Astrocyte (in vitro differentiated cells and primary cell): ENCODE data around the gene NFIA. TPM values are rescaled to one million over a fixed set of nuclear protein-coding genes. Genes with fewer than 3 reads are reported as not detected.

Source experiments
- DNase-seq: peaks from one replicate; pipeline ENCODE4 v3.0.0-alpha.2; 2010; ENCODE audit warnings: low read depth
- FAIRE-seq: peaks from 2 replicates; lab custom pipeline; 2011; peaks lifted over from hg19 to GRCh38; lab: Jason Lieb, UNC
- H2AFZ ChIP-seq: 2 replicates; pipeline ENCODE4 v1.6.0; 2012; ENCODE audit warnings: low read depth, low read length, inconsistent platforms
- H3K27ac ChIP-seq: 2 replicates; pipeline ENCODE4 v1.5.1; 2011; ENCODE audit warnings: low read depth, low read length, inconsistent platforms
- H3K27me3 ChIP-seq: 2 replicates; pipeline ENCODE4 v1.6.0; 2011; ENCODE audit warnings: low read length, inconsistent platforms; ENCODE audit not compliant: insufficient read depth
- H3K36me3 ChIP-seq: 2 replicates; pipeline ENCODE4 v1.5.1; 2011; ENCODE audit warnings: low read length, inconsistent platforms; ENCODE audit not compliant: insufficient read depth
- H3K4me1 ChIP-seq: 2 replicates; pipeline ENCODE4 v1.5.1; 2011; ENCODE audit warnings: low read length, inconsistent platforms; ENCODE audit not compliant: insufficient read depth
- H3K4me2 ChIP-seq: 2 replicates; pipeline ENCODE4 v1.6.0; 2012; ENCODE audit warnings: low read length, inconsistent platforms
- H3K4me3 ChIP-seq: 2 replicates; pipeline ENCODE4 v1.5.1; 2011; ENCODE audit warnings: low read depth, mild to moderate bottlenecking, low read length, inconsistent platforms; ENCODE audit not compliant: insufficient read depth
- H3K79me2 ChIP-seq: 2 replicates; pipeline ENCODE4 v1.6.0; 2012; ENCODE audit warnings: mild to moderate bottlenecking, low read length, inconsistent platforms; ENCODE audit not compliant: insufficient read depth
- H3K9ac ChIP-seq: 2 replicates; pipeline ENCODE4 v1.6.0; 2012; ENCODE audit warnings: mild to moderate bottlenecking, low read length, inconsistent platforms
- H3K9me3 ChIP-seq: 2 replicates; pipeline ENCODE4 v1.5.1; 2012; ENCODE audit warnings: low read depth, mild to moderate bottlenecking, low read length, inconsistent platforms; ENCODE audit not compliant: insufficient read depth
- H4K20me1 ChIP-seq: 2 replicates; pipeline ENCODE4 v1.6.0; 2012; ENCODE audit warnings: low read length, inconsistent platforms; ENCODE audit not compliant: insufficient read depth
- H3K27ac Mint-ChIP-seq: one replicate; pipeline ENCODE4 v1.8.0; 2021; ENCODE audit warnings: mild to moderate bottlenecking, mixed read lengths; ENCODE audit not compliant: unreplicated experiment
- H3K27me3 Mint-ChIP-seq: one replicate; pipeline ENCODE4 v1.8.0; 2021; ENCODE audit warnings: low read depth, mixed read lengths; ENCODE audit not compliant: unreplicated experiment
- H3K36me3 Mint-ChIP-seq: one replicate; pipeline ENCODE4 v1.8.0; 2021; ENCODE audit warnings: low read depth, mixed read lengths; ENCODE audit not compliant: unreplicated experiment
- H3K4me1 Mint-ChIP-seq: one replicate; pipeline ENCODE4 v1.8.0; 2021; ENCODE audit warnings: low read depth, mixed read lengths; ENCODE audit not compliant: unreplicated experiment
- H3K4me3 Mint-ChIP-seq: one replicate; pipeline ENCODE4 v1.8.0; 2021; ENCODE audit warnings: mild to moderate bottlenecking, moderate library complexity, mixed read lengths; ENCODE audit not compliant: unreplicated experiment
- H3K9me3 Mint-ChIP-seq: one replicate; pipeline ENCODE4 v1.8.0; 2021; ENCODE audit warnings: mild to moderate bottlenecking, mixed read lengths; ENCODE audit not compliant: unreplicated experiment
- CTCF ChIP-seq: IDR thresholded peaks from 2 replicates; pipeline ENCODE4 v1.5.1; 2011; ENCODE audit warnings: low read depth, mild to moderate bottlenecking, inconsistent platforms, low read length, moderate library complexity; ENCODE audit not compliant: insufficient read depth
- EZH2 ChIP-seq: IDR thresholded peaks from 2 replicates; pipeline ENCODE4 v1.6.1; 2012; ENCODE audit warnings: mild to moderate bottlenecking, low read length, inconsistent platforms; ENCODE audit not compliant: insufficient read depth
- total RNA-seq: library from RNA; stranded (reverse); gene quantifications from 2 replicates; pipeline ENCODE4 v1.2.1, GENCODE V29; 2021

The NFIA gene
- total RNA-seq, 1 donor from 2014 or later: 4.6 TPM

- Histone ChIP-seq H3K4me3 (no peak overlapping the region), H3K27ac (no peak overlapping the region), H3K9me3 (no peaks in the 10 kb centered on the region), H3K27me3 (peaks cover 4% of the 10 kb centered on the region), H3K79me2 (no peaks in the 10 kb centered on the region), H3K4me1 (no peaks in the 10 kb centered on the region), H2AFZ (no peak overlapping the region), H3K4me2 (no peak overlapping the region), H4K20me1 (no peaks in the 10 kb centered on the region), H3K36me3 (no peaks in the 10 kb centered on the region), H3K9ac (no peak overlapping the region)
- Mint-ChIP-seq H3K36me3 (no peaks in the 10 kb centered on the region), H3K4me1 (peaks cover 3% of the 10 kb centered on the region), H3K9me3 (peaks cover 1% of the 10 kb centered on the region), H3K27me3 (peaks cover 2% of the 10 kb centered on the region), H3K27ac (no peak overlapping the region), H3K4me3 (no peak overlapping the region)
- FAIRE-seq (no peak), DNase-seq (no peak)
- TF ChIP-seq CTCF (no peak), EZH2 (no peak)
These were observed 187.7 kb downstream of the NFIA start for GRCh38 chr1:61270107-61270506.

GRCh38 chr1:61270761-61271411 is 188.5 kb downstream of the NFIA start:
- H3K4me3 Mint-ChIP-seq: no peak overlapping the region
- no peak for TF ChIP-seq EZH2
- TF ChIP-seq CTCF: no peak
- Histone ChIP-seq H3K4me2 (peak overlapping the region; percentile 21), H3K9me3 (no peaks in the 10 kb centered on the region), H3K79me2 (no peaks in the 10 kb centered on the region), H3K27ac (no peak overlapping the region), H3K4me3 (no peak overlapping the region), H3K4me1 (no peaks in the 10 kb centered on the region), H3K27me3 (peaks cover 2% of the 10 kb centered on the region), H2AFZ (no peak overlapping the region), H4K20me1 (no peaks in the 10 kb centered on the region), H3K36me3 (no peaks in the 10 kb centered on the region), H3K9ac (no peak overlapping the region)
- peaks cover 2% of the 10 kb centered on the region for H3K27me3 Mint-ChIP-seq
- H3K36me3 Mint-ChIP-seq: no peaks in the 10 kb centered on the region
- peak; percentile 17 for FAIRE-seq
- no peak overlapping the region for H3K27ac Mint-ChIP-seq
- peak; percentile 42 for DNase-seq
- H3K9me3 Mint-ChIP-seq: peaks cover 1% of the 10 kb centered on the region
- H3K4me1 Mint-ChIP-seq: peaks cover 3% of the 10 kb centered on the region

GRCh38 chr1:61271412-61271789 is 189.0 kb downstream of the NFIA start:
- Mint-ChIP-seq H3K4me3 (no peak overlapping the region), H3K9me3 (no peaks in the 10 kb centered on the region), H3K36me3 (no peaks in the 10 kb centered on the region), H3K27me3 (peaks cover 2% of the 10 kb centered on the region), H3K27ac (no peak overlapping the region), H3K4me1 (peaks cover 3% of the 10 kb centered on the region)
- peak overlapping the region; percentile 41 for H3K27ac ChIP-seq
- H2AFZ ChIP-seq: no peak overlapping the region
- no peak for FAIRE-seq
- TF ChIP-seq CTCF (no peak), EZH2 (no peak)
- H3K79me2 ChIP-seq: no peaks in the 10 kb centered on the region
- no peaks in the 10 kb centered on the region for H3K27me3 ChIP-seq
- H3K9me3 ChIP-seq: no peaks in the 10 kb centered on the region
- H3K36me3 ChIP-seq: no peaks in the 10 kb centered on the region
- H3K9ac ChIP-seq: no peak overlapping the region
- no peak for DNase-seq
- H4K20me1 ChIP-seq: no peaks in the 10 kb centered on the region
- H3K4me2 ChIP-seq: peak overlapping the region; percentile 20
- H3K4me3 ChIP-seq: no peak overlapping the region
- no peaks in the 10 kb centered on the region for H3K4me1 ChIP-seq
